ENCODE measurements around the gene NCSTN. TPM values are rescaled to one million over a fixed set of nuclear protein-coding genes. Genes with fewer than 3 reads are reported as not detected.

NCSTN gene
- 102 TPM for total RNA-seq

DNA sequence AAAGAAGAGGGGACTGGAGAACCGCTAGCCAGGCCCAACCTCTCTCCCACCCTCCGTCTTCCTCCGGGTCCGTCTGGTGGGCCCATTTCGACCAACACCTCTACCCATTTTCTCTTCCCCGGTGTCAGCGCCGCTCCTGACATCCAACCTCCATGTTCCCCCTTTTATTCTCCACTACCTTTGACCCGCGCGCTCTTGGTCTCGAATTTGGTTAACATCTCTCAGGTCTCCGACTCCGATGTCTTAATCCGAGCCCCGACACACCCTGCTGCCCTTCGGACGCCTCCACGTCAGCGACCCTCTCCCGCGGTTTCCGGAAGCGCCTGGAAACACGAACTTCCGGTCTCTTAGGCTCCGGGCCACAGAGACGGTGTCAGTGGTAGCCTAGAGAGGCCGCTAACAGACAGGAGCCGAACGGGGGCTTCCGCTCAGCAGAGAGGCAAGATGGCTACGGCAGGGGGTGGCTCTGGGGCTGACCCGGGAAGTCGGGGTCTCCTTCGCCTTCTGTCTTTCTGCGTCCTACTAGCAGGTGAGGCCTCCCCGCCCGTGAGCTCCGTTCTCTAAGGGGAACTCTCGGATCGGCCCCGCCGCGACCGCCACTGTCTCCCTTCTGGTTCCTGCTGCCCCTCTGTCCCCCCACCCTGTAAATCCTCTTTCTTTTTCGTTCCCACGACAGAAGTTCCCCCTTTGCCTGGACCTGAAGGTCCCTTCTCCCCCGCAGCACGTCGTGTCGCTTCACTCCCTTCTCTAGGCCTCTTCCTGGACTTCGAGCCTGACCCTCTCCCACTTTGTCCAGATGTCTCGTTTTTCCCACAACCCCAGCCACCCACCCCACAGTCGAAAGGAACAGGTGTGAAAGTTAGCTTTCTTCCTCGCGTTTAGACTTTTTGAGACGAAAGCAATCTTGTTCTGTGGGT lies at the start of gene NCSTN, which contains the start of gene COPA:
TSS of gene NCSTN (plus strand) at position 431 of the 917 bp plus-strand sequence. CDS start at position 445, 14 bp downstream.
TSS of gene COPA (minus strand) at position 298 of the 917 bp plus-strand sequence. CDS start at position 218, 80 bp downstream.

DNA sequence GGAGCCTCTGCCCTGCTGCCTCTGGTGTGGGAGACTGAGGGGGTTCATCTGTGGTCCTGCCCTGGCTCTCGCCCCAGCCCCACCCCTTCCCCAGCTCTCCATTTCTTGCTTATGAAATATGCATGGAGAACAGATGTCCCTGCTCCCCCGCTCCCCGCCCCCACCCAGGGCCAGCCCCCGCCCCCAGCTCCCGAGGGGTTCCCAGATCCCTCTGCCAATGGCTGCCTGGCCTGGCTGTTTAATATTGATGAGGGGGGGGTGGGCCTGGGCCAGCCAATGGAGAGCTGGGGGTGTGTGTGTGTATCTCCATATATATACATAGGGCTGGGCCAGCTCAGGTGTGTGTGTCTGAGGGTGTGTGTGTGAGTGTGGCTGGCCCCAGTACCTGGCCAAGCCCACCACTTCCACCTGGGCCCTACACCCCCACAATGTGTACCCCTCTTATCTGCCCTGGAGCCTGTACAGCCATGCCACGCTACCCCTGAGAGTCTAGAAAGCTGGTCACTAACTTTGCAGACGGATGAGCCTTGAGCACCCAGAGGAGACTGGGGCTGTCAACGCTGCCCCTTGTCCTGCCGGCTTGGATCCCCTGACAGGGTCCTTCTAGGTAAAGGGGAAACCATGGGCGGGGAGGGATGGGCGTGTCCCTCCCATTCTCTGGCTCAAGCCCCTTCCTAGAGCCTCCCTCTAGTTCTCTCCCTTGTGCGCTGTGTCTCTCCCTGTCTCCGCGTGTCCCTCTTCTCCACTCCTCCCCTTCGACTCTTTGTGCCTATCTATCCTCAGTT lies 23.7 kb downstream of the NCSTN start, which contains the start of gene NHLH1:
TSS of gene NHLH1 (plus strand) at position 341 of the 785 bp plus-strand sequence. CDS start 3,661 bp downstream, outside the sequence.

DNA sequence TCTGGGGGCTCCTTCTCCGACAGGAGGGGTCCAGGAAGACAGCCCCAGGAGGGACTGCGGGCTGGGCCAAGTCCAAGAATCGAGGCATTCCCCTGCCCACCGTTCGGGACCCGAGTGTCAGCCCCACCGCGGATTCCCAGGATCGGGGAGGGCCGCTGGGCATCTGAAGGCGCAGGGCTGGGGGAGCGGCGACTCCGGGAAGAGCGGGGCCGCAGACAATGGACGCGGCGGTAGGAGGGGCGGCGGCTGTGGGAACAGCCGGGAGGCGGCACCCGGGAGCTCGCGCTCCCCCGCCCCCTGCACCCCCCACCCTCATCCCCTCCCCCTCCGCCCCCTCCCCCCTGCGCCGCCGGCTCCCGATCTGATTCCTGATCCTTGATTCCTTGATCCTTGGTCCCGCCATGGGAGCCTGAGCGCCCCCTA lies 57.1 kb downstream of the NCSTN start, which contains the start of gene VANGL2:
TSS of gene VANGL2 (plus strand) at position 342 of the 423 bp plus-strand sequence. CDS start 15,274 bp downstream, outside the sequence.

Small RNA genes lying within 50 kb of the gene (small RNA-seq; reads per million reads assigned to genes)
- not detected for gene RF00019 (ENCODE audit: low replicate concordance)
- gene RNU4-42P (ENCODE audit: low replicate concordance) = not detected

Other genes starting within 250 kb of the NCSTN start
- 32.8 TPM for gene IGSF8, start 244.8 kb upstream of the NCSTN start, total RNA-seq
- 36.4 TPM for gene ATP1A2, start 227.6 kb upstream of the NCSTN start, total RNA-seq
- 0.76 TPM for gene ATP1A4, start 191.8 kb upstream of the NCSTN start, total RNA-seq
- gene CASQ1, start 152.8 kb upstream of the NCSTN start, total RNA-seq = 103 TPM
- 43.7 TPM for gene PEA15, start 138.0 kb upstream of the NCSTN start, total RNA-seq
- gene DCAF8, start 80.8 kb upstream of the NCSTN start, total RNA-seq = 148 TPM
- gene PEX19, start 58.2 kb upstream of the NCSTN start, total RNA-seq = 58.0 TPM
- gene COPA, start 133 bp upstream of the NCSTN start, total RNA-seq = 127 TPM
- not detected for gene NHLH1, start 23.7 kb downstream of the NCSTN start, total RNA-seq
- 15.5 TPM for gene VANGL2, start 57.2 kb downstream of the NCSTN start, total RNA-seq
- gene SLAMF6, start 179.9 kb downstream of the NCSTN start, total RNA-seq = 0.12 TPM
- 3.7 TPM for gene CD84, start 236.1 kb downstream of the NCSTN start, total RNA-seq